ENCODE results near the gene HAUS8. TPM values are rescaled to one million over a fixed set of nuclear protein-coding genes. Genes with fewer than 3 reads are reported as not detected.
"Not testable (repeated sequence)": the region's sequence is repeated elsewhere in the genome, so short reads cannot be mapped to it uniquely, and the experiment has no call there.

HAUS8 gene
- total and polyA plus RNA-seq, 2 donors (not counting 3 experiments of a cell fraction or from before 2014, with no cell fraction given): 9.6 to 30.3 TPM

DNA sequence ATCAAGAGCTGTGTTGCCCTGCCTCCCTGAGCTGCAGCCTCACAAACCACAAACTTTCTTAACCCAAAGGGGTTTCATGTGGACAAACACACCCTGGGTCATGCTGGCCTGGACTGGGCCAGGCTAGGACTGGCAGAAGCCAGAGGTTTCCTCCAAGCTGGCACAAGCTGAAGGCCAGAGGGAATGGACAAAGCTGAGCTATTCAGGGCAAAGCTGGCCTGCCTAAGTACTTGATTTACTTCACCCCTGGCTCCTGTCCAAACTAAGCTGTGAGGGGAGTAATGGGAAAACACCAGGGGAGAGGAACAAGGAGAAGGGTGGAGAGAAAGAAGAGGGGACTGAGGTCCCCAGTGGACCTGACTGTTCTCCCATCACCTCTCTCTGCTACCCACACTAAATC, 54.9 kb downstream of the HAUS8 start:
- TF ChIP-seq JUN (IDR thresholded peaks at IDR 0.05; ENCODE audit: borderline replicate concordance, insufficient read depth, insufficient read length, low read depth) (no peak), MYC (IDR thresholded peaks at IDR 0.05; ENCODE audit: low read depth, low read length) (no peak), POLR2AphosphoS5 (IDR thresholded peaks at IDR 0.05; ENCODE audit: insufficient read depth, low read depth, low read length) (no peak), FOS (IDR thresholded peaks at IDR 0.05; ENCODE audit: borderline replicate concordance, insufficient read depth, low read length) (no peak), POLR2A (IDR thresholded peaks at IDR 0.05; ENCODE audit: low read depth, low read length) (no peak), GATA2 (IDR thresholded peaks at IDR 0.05; ENCODE audit: insufficient read depth, insufficient read length, low read depth, low read length) (no peak), EZH2 (IDR thresholded peaks at IDR 0.05; ENCODE audit: borderline replicate concordance, low read depth, low read length, severe bottlenecking) (no peak)
- TF ChIP-seq, protein P1, sequence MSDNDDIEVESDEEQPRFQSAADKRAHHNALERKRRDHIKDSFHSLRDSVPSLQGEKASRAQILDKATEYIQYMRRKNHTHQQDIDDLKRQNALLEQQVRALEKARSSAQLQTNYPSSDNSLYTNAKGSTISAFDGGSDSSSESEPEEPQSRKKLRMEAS (IDR thresholded peaks at IDR 0.05; ENCODE audit: insufficient read depth, insufficient read length): no peak
- TF ChIP-seq, protein P2, sequence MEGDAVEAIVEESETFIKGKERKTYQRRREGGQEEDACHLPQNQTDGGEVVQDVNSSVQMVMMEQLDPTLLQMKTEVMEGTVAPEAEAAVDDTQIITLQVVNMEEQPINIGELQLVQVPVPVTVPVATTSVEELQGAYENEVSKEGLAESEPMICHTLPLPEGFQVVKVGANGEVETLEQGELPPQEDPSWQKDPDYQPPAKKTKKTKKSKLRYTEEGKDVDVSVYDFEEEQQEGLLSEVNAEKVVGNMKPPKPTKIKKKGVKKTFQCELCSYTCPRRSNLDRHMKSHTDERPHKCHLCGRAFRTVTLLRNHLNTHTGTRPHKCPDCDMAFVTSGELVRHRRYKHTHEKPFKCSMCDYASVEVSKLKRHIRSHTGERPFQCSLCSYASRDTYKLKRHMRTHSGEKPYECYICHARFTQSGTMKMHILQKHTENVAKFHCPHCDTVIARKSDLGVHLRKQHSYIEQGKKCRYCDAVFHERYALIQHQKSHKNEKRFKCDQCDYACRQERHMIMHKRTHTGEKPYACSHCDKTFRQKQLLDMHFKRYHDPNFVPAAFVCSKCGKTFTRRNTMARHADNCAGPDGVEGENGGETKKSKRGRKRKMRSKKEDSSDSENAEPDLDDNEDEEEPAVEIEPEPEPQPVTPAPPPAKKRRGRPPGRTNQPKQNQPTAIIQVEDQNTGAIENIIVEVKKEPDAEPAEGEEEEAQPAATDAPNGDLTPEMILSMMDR (IDR thresholded peaks at IDR 0.05; ENCODE audit: extremely low read depth in 1 of 2, insufficient read depth in 1 of 2, low read depth in 1 of 2, low read length in 2 of 2): no peak
- Histone ChIP-seq H3K79me2 (ENCODE audit: control insufficient read depth, insufficient read depth, low read length) (no peaks in the 10 kb centered on the region), H3K27ac (ENCODE audit: insufficient read depth, low read depth, low read length) (no peak overlapping the region), H3K4me3 (replicated peaks in 1 of 3; ENCODE audit: insufficient read depth in 1 of 3, low read depth in 1 of 3, low read length in 3 of 3) (no peak overlapping the region), H3K9ac (replicated peaks; ENCODE audit: extremely low read depth, insufficient read depth, low read length) (no peak overlapping the region), H3K9me3 (replicated peaks; ENCODE audit: control insufficient read depth, insufficient read depth, low read length) (no peaks in the 10 kb centered on the region), H3K9me1 (replicated peaks; ENCODE audit: control insufficient read depth, extremely low read depth, insufficient read depth, low read length) (no peaks in the 10 kb centered on the region), H3K27me3 (ENCODE audit: control insufficient read depth in 2 of 2, insufficient read depth in 2 of 2, low read length in 2 of 2) (peaks cover 5 to 6% of the 10 kb centered on the region in 2 experiments), H2AFZ (ENCODE audit: low read depth, low read length) (no peak overlapping the region), H3K4me1 (ENCODE audit: control insufficient read depth, extremely low read depth, insufficient read depth, low read length) (peaks cover 4% of the 10 kb centered on the region), H3K36me3 (ENCODE audit: control insufficient read depth in 2 of 2, extremely low read depth in 1 of 2, insufficient read depth in 2 of 2, low read length in 2 of 2) (no peaks in the 10 kb centered on the region), H4K20me1 (replicated peaks; ENCODE audit: control insufficient read depth, extremely low read depth, insufficient read depth, low read length) (no peaks in the 10 kb centered on the region), H3K4me2 (ENCODE audit: insufficient read depth, low read length) (no peak overlapping the region)
- FAIRE-seq: no peak
- intact Hi-C loops (cut with micrococcal nuclease): no loop called here
- dilution Hi-C loops (cut with MboI; ENCODE audit: extremely low pct_ligation_motif_present, low sequenced_read_pairs): no loop called here
- DNase-seq (ENCODE audit: low read depth, low spot score): peak; percentile 34
- POLR2A ChIA-PET: no interaction called here
- no TSS peak for BruUV-seq (replicated peaks)
- CTCF ChIA-PET: interaction anchor here (0.7 to 1.2 kb wide), 2 partner anchors 40 to 241 kb away, joined by 3 to 4 read pairs; no protein-coding TSS in a partner anchor

DNA sequence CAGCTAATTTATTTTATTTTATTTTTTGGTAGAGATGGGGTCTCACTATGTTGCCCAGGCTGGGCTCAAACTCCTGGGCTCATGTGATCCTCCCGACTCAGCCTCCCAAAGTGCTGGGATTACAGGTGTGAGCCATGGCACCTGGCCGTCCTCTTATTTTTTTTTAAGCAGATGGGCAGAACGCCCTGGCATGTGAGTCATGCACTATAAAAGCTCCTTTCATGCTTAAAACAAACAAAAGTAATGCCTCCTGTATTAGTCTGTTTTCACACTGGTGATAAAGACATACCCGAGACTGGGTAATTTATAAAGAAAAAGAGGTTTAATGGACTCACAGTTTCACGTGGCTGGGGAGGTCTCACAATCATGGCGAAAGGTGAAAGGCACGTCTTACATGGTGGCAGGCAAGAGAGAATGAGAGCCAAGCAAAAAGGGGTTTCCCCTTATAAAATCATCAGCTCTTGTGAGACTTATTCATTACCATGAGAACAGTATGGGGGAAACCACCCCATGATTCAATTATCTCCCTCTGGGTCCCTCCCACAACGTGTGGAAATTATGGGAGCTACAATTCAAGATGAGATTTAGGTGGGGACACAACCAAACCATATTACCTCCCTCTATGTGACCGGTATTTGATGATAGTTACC, 60.9 kb downstream of the HAUS8 start:
- DNase-seq (ENCODE audit: low read depth, low spot score); dilution Hi-C loops (cut with MboI; ENCODE audit: extremely low pct_ligation_motif_present, low sequenced_read_pairs); FAIRE-seq; intact Hi-C loops (cut with micrococcal nuclease); H3K27ac ChIP-seq (ENCODE audit: insufficient read depth, low read depth, low read length); H3K9ac ChIP-seq (replicated peaks; ENCODE audit: extremely low read depth, insufficient read depth, low read length); H3K4me1 ChIP-seq (ENCODE audit: control insufficient read depth, extremely low read depth, insufficient read depth, low read length); BruUV-seq (replicated peaks); H3K79me2 ChIP-seq (ENCODE audit: control insufficient read depth, insufficient read depth, low read length); H3K27me3 ChIP-seq (ENCODE audit: control insufficient read depth in 2 of 2, insufficient read depth in 2 of 2, low read length in 2 of 2); H3K36me3 ChIP-seq (ENCODE audit: control insufficient read depth in 2 of 2, extremely low read depth in 1 of 2, insufficient read depth in 2 of 2, low read length in 2 of 2); POLR2A ChIA-PET; H3K4me3 ChIP-seq (replicated peaks in 1 of 3; ENCODE audit: insufficient read depth in 1 of 3, low read depth in 1 of 3, low read length in 3 of 3); H3K4me2 ChIP-seq (ENCODE audit: insufficient read depth, low read length); H3K9me3 ChIP-seq (replicated peaks; ENCODE audit: control insufficient read depth, insufficient read depth, low read length); H2AFZ ChIP-seq (ENCODE audit: low read depth, low read length); H3K9me1 ChIP-seq (replicated peaks; ENCODE audit: control insufficient read depth, extremely low read depth, insufficient read depth, low read length); H4K20me1 ChIP-seq (replicated peaks; ENCODE audit: control insufficient read depth, extremely low read depth, insufficient read depth, low read length): not testable (repeated sequence)
- CTCF ChIA-PET: interaction anchor here (1.2 kb wide), 1 partner anchor 38 kb away, joined by 4 read pairs; no protein-coding TSS in a partner anchor
